ENCODE measurements around the gene LRSAM1. TPM values are rescaled to one million over a fixed set of nuclear protein-coding genes. Genes with fewer than 3 reads are reported as not detected.
A peak's percentile ranks its signal among the peaks of the same experiment; 100 is the strongest.

LRSAM1 gene
- total RNA-seq, 1 donor, result 12.3 TPM

DNA sequence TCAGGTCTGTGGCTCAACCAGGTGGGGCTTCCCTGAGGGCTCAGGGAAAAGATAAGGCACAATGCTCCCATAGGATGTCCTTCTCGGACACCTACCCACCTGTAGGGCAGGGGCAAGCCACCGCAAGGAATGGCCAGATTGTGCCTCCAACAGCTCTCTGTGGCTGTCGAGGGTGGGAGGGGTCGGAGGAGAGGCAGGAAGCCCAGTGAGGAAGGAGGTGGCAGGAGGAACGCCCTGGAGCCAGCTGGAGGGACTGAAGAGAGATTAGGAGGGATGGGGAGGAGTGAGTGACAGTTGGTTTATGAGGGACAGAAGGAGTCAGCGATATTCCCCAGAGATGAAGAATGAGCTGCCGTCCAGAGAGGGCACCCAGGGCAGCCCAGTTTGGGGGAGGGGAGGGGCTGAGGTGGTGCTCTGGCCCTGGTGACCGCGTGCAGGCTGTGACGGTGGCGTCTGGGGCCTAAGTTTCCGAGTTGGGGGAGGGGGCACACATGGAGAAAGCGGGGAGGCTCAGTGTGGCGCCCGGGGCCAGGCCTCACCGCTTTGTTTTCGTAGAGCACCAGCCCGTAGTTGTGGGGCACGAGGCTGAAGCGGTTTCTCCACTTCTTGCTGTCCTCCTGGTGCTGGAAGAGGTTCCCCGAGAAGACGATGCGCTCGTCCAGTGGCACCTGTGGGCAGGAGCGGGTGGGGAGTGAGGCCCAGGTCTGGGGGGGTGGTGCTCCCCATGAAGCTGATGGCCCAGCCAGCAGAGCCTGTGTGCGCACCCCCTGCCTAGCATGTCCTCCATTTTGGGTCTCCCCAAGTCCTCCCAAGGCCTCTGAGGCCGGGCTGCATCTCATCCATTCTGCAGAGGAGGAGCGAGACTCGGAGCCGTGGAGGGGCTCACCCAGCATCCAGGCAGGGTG is 75.6 kb downstream of the LRSAM1 start:
- H3K4me2 ChIP-seq (ENCODE audit: insufficient read depth, low read length), result no peak overlapping the region
- no peak overlapping the region for H2AFZ ChIP-seq (ENCODE audit: low read length)
- TF ChIP-seq, protein P1, sequence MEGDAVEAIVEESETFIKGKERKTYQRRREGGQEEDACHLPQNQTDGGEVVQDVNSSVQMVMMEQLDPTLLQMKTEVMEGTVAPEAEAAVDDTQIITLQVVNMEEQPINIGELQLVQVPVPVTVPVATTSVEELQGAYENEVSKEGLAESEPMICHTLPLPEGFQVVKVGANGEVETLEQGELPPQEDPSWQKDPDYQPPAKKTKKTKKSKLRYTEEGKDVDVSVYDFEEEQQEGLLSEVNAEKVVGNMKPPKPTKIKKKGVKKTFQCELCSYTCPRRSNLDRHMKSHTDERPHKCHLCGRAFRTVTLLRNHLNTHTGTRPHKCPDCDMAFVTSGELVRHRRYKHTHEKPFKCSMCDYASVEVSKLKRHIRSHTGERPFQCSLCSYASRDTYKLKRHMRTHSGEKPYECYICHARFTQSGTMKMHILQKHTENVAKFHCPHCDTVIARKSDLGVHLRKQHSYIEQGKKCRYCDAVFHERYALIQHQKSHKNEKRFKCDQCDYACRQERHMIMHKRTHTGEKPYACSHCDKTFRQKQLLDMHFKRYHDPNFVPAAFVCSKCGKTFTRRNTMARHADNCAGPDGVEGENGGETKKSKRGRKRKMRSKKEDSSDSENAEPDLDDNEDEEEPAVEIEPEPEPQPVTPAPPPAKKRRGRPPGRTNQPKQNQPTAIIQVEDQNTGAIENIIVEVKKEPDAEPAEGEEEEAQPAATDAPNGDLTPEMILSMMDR (IDR thresholded peaks at IDR 0.05; ENCODE audit: extremely low read depth, low read depth, low read length), result no peak
- peaks cover 94% of the 10 kb centered on the region for H3K36me3 ChIP-seq (ENCODE audit: insufficient read depth, low read length)
- peak; percentile 18 for DNase-seq (ENCODE audit: insufficient read length, low spot score, missing footprints)
- peaks cover 40% of the 10 kb centered on the region for H3K4me1 ChIP-seq (ENCODE audit: insufficient read depth, low read length)
- H4K20me1 ChIP-seq (ENCODE audit: insufficient read depth, low read length), result peaks cover 21% of the 10 kb centered on the region
- no peaks in the 10 kb centered on the region for H3K27me3 ChIP-seq (ENCODE audit: insufficient read depth, low read length)
- H3K4me3 ChIP-seq (ENCODE audit: insufficient read depth, low read length), result no peak overlapping the region
- peaks cover 91% of the 10 kb centered on the region for H3K79me2 ChIP-seq (ENCODE audit: insufficient read depth, low read length)
- H3K9me3 ChIP-seq (ENCODE audit: low read depth, low read length), result no peaks in the 10 kb centered on the region
- H3K27ac ChIP-seq (ENCODE audit: low read depth, low read length), result peak overlapping the region; percentile 45

DNA sequence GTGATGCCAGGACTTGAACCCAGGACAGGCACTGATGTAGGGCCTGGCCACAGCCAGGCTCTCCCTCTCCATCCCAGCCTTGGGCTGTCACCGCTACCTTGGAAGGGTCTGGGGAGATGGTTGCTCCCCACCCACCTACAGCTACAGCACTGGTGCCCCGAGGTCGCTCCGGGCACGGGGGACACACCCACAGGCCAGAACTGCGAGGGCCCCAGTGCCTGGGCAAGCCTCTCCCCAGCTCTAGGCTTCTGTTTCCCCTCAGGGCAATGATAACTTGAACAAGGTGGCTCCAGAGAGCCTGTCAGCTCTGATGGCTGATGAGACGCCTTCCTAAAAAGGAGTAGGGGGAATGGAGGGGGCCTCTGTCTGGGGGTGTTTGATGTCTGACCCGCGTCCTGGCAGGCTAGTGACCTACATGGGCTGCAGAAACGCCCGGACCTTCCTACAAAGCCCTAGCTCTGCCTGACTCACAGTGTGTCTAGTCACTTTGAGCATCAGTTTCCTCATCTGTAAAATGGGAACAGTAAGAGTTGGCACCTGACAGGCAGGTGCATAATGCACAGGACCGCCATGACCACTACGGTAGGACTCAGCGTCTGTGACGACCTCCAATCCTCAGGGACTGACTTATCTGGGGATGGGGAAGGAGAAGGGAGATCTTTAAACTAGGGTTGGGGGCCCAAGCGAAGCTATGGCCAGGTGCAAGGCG is 76.4 kb downstream of the LRSAM1 start:
- TF ChIP-seq, protein P1 (IDR thresholded peaks at IDR 0.05; ENCODE audit: extremely low read depth, low read depth, low read length), result no peak
- DNase-seq (ENCODE audit: insufficient read length, low spot score, missing footprints), result peak; percentile 26
- no peaks in the 10 kb centered on the region for H3K9me3 ChIP-seq (ENCODE audit: low read depth, low read length)
- H3K79me2 ChIP-seq (ENCODE audit: insufficient read depth, low read length), result peaks cover 91% of the 10 kb centered on the region
- peaks cover 32% of the 10 kb centered on the region for H3K4me1 ChIP-seq (ENCODE audit: insufficient read depth, low read length)
- no peak overlapping the region for H3K27ac ChIP-seq (ENCODE audit: low read depth, low read length)
- H3K4me2 ChIP-seq (ENCODE audit: insufficient read depth, low read length), result no peak overlapping the region
- H3K4me3 ChIP-seq (ENCODE audit: insufficient read depth, low read length), result no peak overlapping the region
- peaks cover 25% of the 10 kb centered on the region for H4K20me1 ChIP-seq (ENCODE audit: insufficient read depth, low read length)
- peaks cover 91% of the 10 kb centered on the region for H3K36me3 ChIP-seq (ENCODE audit: insufficient read depth, low read length)
- H3K27me3 ChIP-seq (ENCODE audit: insufficient read depth, low read length), result no peaks in the 10 kb centered on the region
- no peak overlapping the region for H2AFZ ChIP-seq (ENCODE audit: low read length)

DNA sequence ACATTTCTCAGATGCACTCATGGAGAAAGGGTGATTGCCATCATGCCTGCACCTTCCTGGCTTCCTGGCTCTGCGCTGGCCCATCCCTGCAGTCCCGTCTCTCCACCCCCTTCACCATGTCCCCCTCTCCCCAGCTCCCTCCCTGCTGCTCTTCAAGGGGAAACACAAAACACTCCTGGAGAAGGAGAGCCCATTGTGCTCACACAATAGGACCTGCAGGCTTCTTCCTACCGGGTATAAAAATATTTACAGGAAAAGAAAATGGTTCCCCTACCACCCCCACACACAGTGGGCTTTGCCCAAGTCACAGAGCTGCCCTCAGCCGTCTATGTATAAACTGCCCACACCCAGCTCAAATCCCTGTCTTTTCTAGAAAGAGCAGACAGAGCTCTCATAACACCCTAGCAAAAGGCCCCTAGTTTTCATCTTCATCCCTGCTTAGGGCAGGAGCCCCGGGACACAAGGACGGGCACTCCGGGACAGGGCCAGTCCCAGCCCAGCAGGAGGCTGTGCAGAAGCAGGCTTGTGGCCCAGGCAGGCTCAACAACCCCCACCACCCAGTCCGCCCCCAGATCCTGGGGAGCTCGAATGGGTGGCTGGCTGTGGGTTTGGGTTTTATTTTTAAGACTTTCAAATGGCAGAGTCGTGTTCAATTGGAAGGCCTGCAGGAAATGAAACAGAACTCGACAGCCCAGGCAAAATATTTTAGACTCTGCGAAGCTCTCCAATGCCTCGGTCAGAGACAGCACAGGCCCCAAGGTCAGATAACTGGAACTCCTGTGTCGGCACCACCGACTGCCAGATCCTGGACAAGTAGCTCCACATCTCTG is 77.3 kb downstream of the LRSAM1 start:
- H3K27ac ChIP-seq (ENCODE audit: low read depth, low read length), result peak overlapping the region; percentile 39
- peaks cover 93% of the 10 kb centered on the region for H3K79me2 ChIP-seq (ENCODE audit: insufficient read depth, low read length)
- no peaks in the 10 kb centered on the region for H3K9me3 ChIP-seq (ENCODE audit: low read depth, low read length)
- H3K27me3 ChIP-seq (ENCODE audit: insufficient read depth, low read length), result no peaks in the 10 kb centered on the region
- no peak overlapping the region for H3K4me3 ChIP-seq (ENCODE audit: insufficient read depth, low read length)
- H3K36me3 ChIP-seq (ENCODE audit: insufficient read depth, low read length), result peaks cover 88% of the 10 kb centered on the region
- H3K4me1 ChIP-seq (ENCODE audit: insufficient read depth, low read length), result peaks cover 25% of the 10 kb centered on the region
- H2AFZ ChIP-seq (ENCODE audit: low read length), result no peak overlapping the region
- DNase-seq (ENCODE audit: insufficient read length, low spot score, missing footprints), result peak; percentile 70
- H4K20me1 ChIP-seq (ENCODE audit: insufficient read depth, low read length), result peaks cover 28% of the 10 kb centered on the region
- TF ChIP-seq, protein P1 (IDR thresholded peaks at IDR 0.05; ENCODE audit: extremely low read depth, low read depth, low read length), result no peak
- no peak overlapping the region for H3K4me2 ChIP-seq (ENCODE audit: insufficient read depth, low read length)

Measured in osteoblast (primary cell).